ENCODE measurements around the gene PPP2R5E. TPM values are rescaled to one million over a fixed set of nuclear protein-coding genes. Genes with fewer than 3 reads are reported as not detected.

The PPP2R5E gene
- total RNA-seq, 1 donor from 2014 or later, result 55.3 TPM

- Mint-ChIP-seq H3K27ac (peak overlapping the region; percentile 69), H3K27me3 (no peaks in the 10 kb centered on the region), H3K36me3 (ENCODE audit: insufficient read depth) (no peaks in the 10 kb centered on the region), H3K4me3 (ENCODE audit: low read depth) (no peak overlapping the region), H3K9me3 (ENCODE audit: low read depth) (no peaks in the 10 kb centered on the region), H3K4me1 (ENCODE audit: low read depth) (peaks cover 5% of the 10 kb centered on the region)
- no peak for TF ChIP-seq CTCF (IDR thresholded peaks at IDR 0.05; ENCODE audit: unreplicated experiment)
- no peak for DNase-seq (ENCODE audit: low spot score, unreplicated experiment)
Measured at GRCh38 chr14:63547798-63548335, 4.7 kb upstream of the PPP2R5E start.

- TF ChIP-seq CTCF (IDR thresholded peaks at IDR 0.05; ENCODE audit: unreplicated experiment), result no peak
- Mint-ChIP-seq H3K27ac (no peak overlapping the region), H3K4me3 (ENCODE audit: low read depth) (no peak overlapping the region), H3K4me1 (ENCODE audit: low read depth) (peaks cover 17% of the 10 kb centered on the region), H3K9me3 (ENCODE audit: low read depth) (no peaks in the 10 kb centered on the region), H3K27me3 (no peaks in the 10 kb centered on the region), H3K36me3 (ENCODE audit: insufficient read depth) (peaks cover 3% of the 10 kb centered on the region)
- no peak for DNase-seq (ENCODE audit: low spot score, unreplicated experiment)
Measured at GRCh38 chr14:63545431-63545830, 2.3 kb upstream of the PPP2R5E start.

GRCh38 chr14:63544591-63545299 is 1.6 kb upstream of the PPP2R5E start:
- Mint-ChIP-seq H3K27me3 (no peaks in the 10 kb centered on the region), H3K4me1 (ENCODE audit: low read depth) (peaks cover 17% of the 10 kb centered on the region), H3K36me3 (ENCODE audit: insufficient read depth) (peaks cover 3% of the 10 kb centered on the region), H3K9me3 (ENCODE audit: low read depth) (no peaks in the 10 kb centered on the region), H3K27ac (no peak overlapping the region), H3K4me3 (ENCODE audit: low read depth) (peak overlapping the region; percentile 56)
- no peak for TF ChIP-seq CTCF (IDR thresholded peaks at IDR 0.05; ENCODE audit: unreplicated experiment)
- DNase-seq (ENCODE audit: low spot score, unreplicated experiment), result no peak

GRCh38 chr14:63543826-63544406 is 739 bp upstream of the PPP2R5E start:
- TF ChIP-seq CTCF (IDR thresholded peaks at IDR 0.05; ENCODE audit: unreplicated experiment), result no peak
- Mint-ChIP-seq H3K4me1 (ENCODE audit: low read depth) (peaks cover 17% of the 10 kb centered on the region), H3K27ac (peak overlapping the region; percentile 88), H3K9me3 (ENCODE audit: low read depth) (no peaks in the 10 kb centered on the region), H3K36me3 (ENCODE audit: insufficient read depth) (peaks cover 9% of the 10 kb centered on the region), H3K4me3 (ENCODE audit: low read depth) (peak overlapping the region; percentile 93), H3K27me3 (no peaks in the 10 kb centered on the region)
- no peak for DNase-seq (ENCODE audit: low spot score, unreplicated experiment)

- Mint-ChIP-seq H3K27ac (peak overlapping the region; percentile 97), H3K4me1 (ENCODE audit: low read depth) (peaks cover 16% of the 10 kb centered on the region), H3K4me3 (ENCODE audit: low read depth) (peak overlapping the region; percentile 93), H3K27me3 (no peaks in the 10 kb centered on the region), H3K9me3 (ENCODE audit: low read depth) (no peaks in the 10 kb centered on the region), H3K36me3 (ENCODE audit: insufficient read depth) (peaks cover 12% of the 10 kb centered on the region)
- no peak for TF ChIP-seq CTCF (IDR thresholded peaks at IDR 0.05; ENCODE audit: unreplicated experiment)
- peak; percentile 19 for DNase-seq (ENCODE audit: low spot score, unreplicated experiment)
Measured at GRCh38 chr14:63542231-63542999, 762 bp downstream of the PPP2R5E start.

Measured in progenitor cell of endocrine pancreas (in vitro differentiated cells).